Measurements from ENCODE around the gene ECD.

Gene ECD

GRCh38 chr10:73096449-73097304, 71.1 kb downstream of the ECD start, which contains the start of gene P4HA1:
TSS of gene P4HA1 (minus strand) at chr10:73096866. CDS start at chr10:73074883, 21,983 bp downstream.
- peak; percentile 99 for DNase-seq

- peak; percentile 72 to 76 for DNase-seq
Measured at GRCh38 chr10:73096041-73096448, 71.8 kb downstream of the ECD start.

GRCh38 chr10:73095481-73096021, 72.3 kb downstream of the ECD start:
- peak; percentile 72 to 77 for DNase-seq

GRCh38 chr10:73094986-73095480, 72.8 kb downstream of the ECD start:
- no peak for DNase-seq

GRCh38 chr10:73093922-73094850, 73.6 kb downstream of the ECD start:
- DNase-seq, result peak; percentile 36 to 52

- DNase-seq, result no peak
Measured at GRCh38 chr10:73092830-73093229, 75.0 kb downstream of the ECD start.

GRCh38 chr10:73088304-73088703, 79.5 kb downstream of the ECD start:
- peak; percentile 24 to 54 for DNase-seq

- DNase-seq, result no peak
Measured at GRCh38 chr10:73086816-73087215, 81.0 kb downstream of the ECD start.

GRCh38 chr10:73084209-73084608, 83.6 kb downstream of the ECD start:
- DNase-seq, result no peak
